A549 (cell line): ENCODE results near the gene LCN9. TPM values are rescaled to one million over a fixed set of nuclear protein-coding genes. Genes with fewer than 3 reads are reported as not detected.

Experiments
- ATAC-seq, 2 experiments: fragments of 200-7000 bp in 1 of 2; fragments of >200 bp in 1 of 2; cut with Nextera tagmentation in 1 of 2; cut with Tn5 transposase in 1 of 2; 3 replicates each; pipeline versions ENCODE4 v1.8.0 to v1.9.1; 2018 to 2020; ENCODE audit warnings: mild to moderate bottlenecking in 1 of 2, moderate library complexity in 1 of 2
- CTCF ChIA-PET: fragments of 300-600 bp; sonication (Branson Sonifier 250); formaldehyde crosslinking; extraction: SDS; loops from one replicate; lab custom pipeline; 2021; ENCODE audit warnings: antibody characterized with exemption, inconsistent platforms; lab: Yijun Ruan, JAX
- POLR2A ChIA-PET: fragments of 350-600 bp; formaldehyde crosslinking; extraction: SDS; loops from one replicate; lab custom pipeline; 2021; ENCODE audit warnings: antibody characterized with exemption, inconsistent platforms; lab: Yijun Ruan, JAX
- DNase-seq, 2 experiments: peaks; one replicate each; pipeline versions ENCODE4 v3.0.0 to v3.0.0-alpha.2; 2011 to 2016; ENCODE audit warnings: low read depth in 1 of 2, low spot score in 1 of 2
- FAIRE-seq: peaks from 2 replicates; lab custom pipeline; 2011; peaks lifted over from hg19 to GRCh38; lab: Jason Lieb, UNC
- H3K27ac ChIP-seq, 2 experiments: fragments of >200 bp; sonication (Bioruptor Twin); formaldehyde crosslinking; 3 replicates each; pipeline ENCODE4 v1.5.1; 2016 to 2017
- H3K4me1 ChIP-seq: fragments of >200 bp; sonication (Bioruptor Twin); formaldehyde crosslinking; 3 replicates; pipeline ENCODE4 v1.6.1; 2016
- H3K4me2 ChIP-seq: fragments of >200 bp; sonication (Bioruptor Twin); formaldehyde crosslinking; 3 replicates; pipeline ENCODE4 v1.6.1; 2016
- H3K4me3 ChIP-seq: fragments of >200 bp; sonication (Bioruptor Twin); formaldehyde crosslinking; 3 replicates; pipeline ENCODE4 v1.5.1; 2016
- H3K9me3 ChIP-seq: fragments of >200 bp; sonication (Bioruptor Twin); formaldehyde crosslinking; 3 replicates; pipeline ENCODE4 v1.6.1; 2016
- BHLHE40 ChIP-seq: IDR thresholded peaks from 2 replicates; pipeline ENCODE4 v1.6.1; 2012; ENCODE audit warnings: low read depth, low read length, inconsistent platforms
- CBX2 ChIP-seq: fragments of 200-600 bp; sonication (generic); IDR thresholded peaks from 2 replicates; pipeline ENCODE4 v1.6.1; 2016; ENCODE audit warnings: low read depth, mild to moderate bottlenecking, borderline replicate concordance
- CEBPB ChIP-seq, 2 experiments: fragments of >200 bp in 1 of 2; sonication (Bioruptor Twin) in 1 of 2; formaldehyde crosslinking in 1 of 2; IDR thresholded peaks; 2 replicates each; pipeline ENCODE4 v1.6.1; 2012 to 2016
- CHD2 ChIP-seq: fragments of 150-350 bp; IDR thresholded peaks from 2 replicates; pipeline ENCODE4 v1.6.1; 2014; ENCODE audit warnings: low read length; ENCODE audit not compliant: partially characterized antibody
- CHD4 ChIP-seq: fragments of 200-600 bp; sonication (generic); IDR thresholded peaks from 2 replicates; pipeline ENCODE4 v1.6.1; 2016; ENCODE audit warnings: antibody characterized with exemption, mild to moderate bottlenecking, borderline replicate concordance
- FOSB ChIP-seq: fragments of 250-450 bp; sonication (Bioruptor Pico); IDR thresholded peaks from 2 replicates; pipeline ENCODE4 v1.5.0; 2020; ENCODE audit warnings: mild to moderate bottlenecking, moderate library complexity
- HEYL ChIP-seq: fragments of 250-450 bp; sonication (Bioruptor Pico); IDR thresholded peaks from 2 replicates; pipeline ENCODE4 v1.8.0; 2021; ENCODE audit warnings: mild to moderate bottlenecking, moderate library complexity
- HOXA7 ChIP-seq: fragments of 250-450 bp; sonication (Bioruptor Pico); IDR thresholded peaks from 2 replicates; pipeline ENCODE4 v1.5.0; 2020; ENCODE audit warnings: mild to moderate bottlenecking, moderate library complexity
- HOXB13 ChIP-seq: fragments of 250-450 bp; sonication (Bioruptor Pico); IDR thresholded peaks from 2 replicates; pipeline ENCODE4 v1.5.0; 2020; ENCODE audit warnings: low read depth, mild to moderate bottlenecking, moderate library complexity
- HOXB5 ChIP-seq: fragments of 250-450 bp; sonication (Bioruptor Pico); IDR thresholded peaks from 2 replicates; pipeline ENCODE4 v1.5.0; 2020; ENCODE audit warnings: mild to moderate bottlenecking, moderate library complexity
- JUNB ChIP-seq: fragments of >200 bp; sonication (Bioruptor Twin); formaldehyde crosslinking; IDR thresholded peaks from 2 replicates; pipeline ENCODE4 v1.6.1; 2016
- MAFK ChIP-seq: fragments of 450-650 bp; IDR thresholded peaks from 2 replicates; pipeline ENCODE4 v1.6.1; 2014; ENCODE audit not compliant: partially characterized antibody
- NR3C1 ChIP-seq: fragments of >200 bp; sonication (Bioruptor Twin); formaldehyde crosslinking; IDR thresholded peaks from 3 replicates; pipeline ENCODE4 v1.6.1; 2017
- POLR2A ChIP-seq: IDR thresholded peaks from 2 replicates; pipeline ENCODE4 v1.6.1; 2012; ENCODE audit warnings: mild to moderate bottlenecking, low read length
- POLR2AphosphoS2 ChIP-seq: conservative IDR thresholded peaks from 2 replicates; pipeline ENCODE4 v1.6.1; 2012; ENCODE audit warnings: low read length, improper control_type of control experiment, inconsistent platforms
- RCOR1 ChIP-seq: fragments of 150-350 bp; IDR thresholded peaks from 2 replicates; pipeline ENCODE4 v1.6.1; 2014; ENCODE audit warnings: antibody characterized with exemption, low read length, low read depth
- ZSCAN20 ChIP-seq: fragments of 250-450 bp; sonication (Bioruptor Pico); IDR thresholded peaks from 2 replicates; pipeline ENCODE4 v1.8.0; 2022; ENCODE audit warnings: mild to moderate bottlenecking, moderate library complexity
- WGBS: methylation state at CpG from one replicate; pipeline ENCODE4 v1.1.6; 2017; ENCODE audit errors: missing lambda C conversion rate; 5-methylcytosine and 5-hydroxymethylcytosine counted together
- polyA plus RNA-seq, 4 experiments: library from polyadenylated mRNA; depleted of rRNA in 3 of 4; stranded (reverse); fragments of >200 nt; fragmentation: RNase III in 1 of 4; extraction: RNeasy Plus Mini Kit Qiagen cat#74134 plus additional on column Dnase treatment in 1 of 4; gene quantifications; 2 replicates in 3 of 4; 3 replicates in 1 of 4; pipeline ENCODE4 v1.2.3, GENCODE V29; 2011 to 2017
- TF ChIP-seq, protein P1 (sequence below): fragments of 250-450 bp; sonication (Bioruptor Pico); IDR thresholded peaks from 2 replicates; pipeline ENCODE4 v1.5.0; 2021; ENCODE audit warnings: mild to moderate bottlenecking, moderate library complexity, borderline replicate concordance
- TF ChIP-seq, protein P2 (sequence below): fragments of >200 bp; sonication (Bioruptor Twin); formaldehyde crosslinking; IDR thresholded peaks from 3 replicates; pipeline ENCODE4 v1.5.1; 2016
- TF ChIP-seq, protein P3 (sequence below): IDR thresholded peaks from 2 replicates; pipeline ENCODE4 v1.6.1; 2012
- TF ChIP-seq, protein P4 (sequence below): fragments of 450-650 bp; IDR thresholded peaks from 2 replicates; pipeline ENCODE4 v1.6.1; 2014; ENCODE audit warnings: antibody characterized with exemption
- TF ChIP-seq, protein P5 (sequence below): fragments of 150-350 bp; IDR thresholded peaks from 2 replicates; pipeline ENCODE4 v1.6.1; 2014; ENCODE audit warnings: low read depth, mild to moderate bottlenecking, low read length

LCN9 gene
- polyA plus RNA-seq, 2 of the 4 experiments (the other 2 are of a cell fraction), result not detected

DNA sequence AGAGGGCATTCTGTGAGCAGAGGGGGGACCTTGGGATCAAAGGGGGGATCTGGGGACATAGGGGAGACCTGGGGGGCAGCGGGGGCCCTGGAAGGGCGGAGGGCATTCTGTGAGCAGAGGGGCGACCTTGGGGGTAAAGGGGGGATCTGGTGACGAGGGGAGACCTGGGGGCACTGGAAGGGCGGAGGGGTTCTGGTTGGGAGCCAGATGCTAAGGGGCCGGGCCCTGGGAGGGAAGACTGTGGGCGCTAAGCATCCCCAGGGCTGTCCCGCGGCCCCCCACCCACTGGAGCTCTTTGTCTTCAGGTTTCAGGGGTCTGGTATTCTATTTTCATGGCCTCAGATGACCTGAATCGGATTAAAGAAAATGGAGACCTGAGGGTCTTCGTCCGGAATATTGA is 748 bp downstream of the LCN9 start:
- ATAC-seq (no peak), DNase-seq (no peak), FAIRE-seq (no peak)
- Histone ChIP-seq H3K9me3 (no peaks in the 10 kb centered on the region), H3K27ac (no peak overlapping the region), H3K4me2 (no peak overlapping the region), H3K4me1 (no peaks in the 10 kb centered on the region), H3K4me3 (no peak overlapping the region)
- ChIA-PET CTCF (no interaction called here), POLR2A (no interaction called here)
- 39% methylated on average over 7 of the region's 12 CpGs for WGBS
- TF ChIP-seq, protein P1, sequence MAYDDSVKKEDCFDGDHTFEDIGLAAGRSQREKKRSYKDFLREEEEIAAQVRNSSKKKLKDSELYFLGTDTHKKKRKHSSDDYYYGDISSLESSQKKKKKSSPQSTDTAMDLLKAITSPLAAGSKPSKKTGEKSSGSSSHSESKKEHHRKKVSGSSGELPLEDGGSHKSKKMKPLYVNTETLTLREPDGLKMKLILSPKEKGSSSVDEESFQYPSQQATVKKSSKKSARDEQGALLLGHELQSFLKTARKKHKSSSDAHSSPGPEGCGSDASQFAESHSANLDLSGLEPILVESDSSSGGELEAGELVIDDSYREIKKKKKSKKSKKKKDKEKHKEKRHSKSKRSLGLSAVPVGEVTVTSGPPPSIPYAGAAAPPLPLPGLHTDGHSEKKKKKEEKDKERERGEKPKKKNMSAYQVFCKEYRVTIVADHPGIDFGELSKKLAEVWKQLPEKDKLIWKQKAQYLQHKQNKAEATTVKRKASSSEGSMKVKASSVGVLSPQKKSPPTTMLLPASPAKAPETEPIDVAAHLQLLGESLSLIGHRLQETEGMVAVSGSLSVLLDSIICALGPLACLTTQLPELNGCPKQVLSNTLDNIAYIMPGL, result no peak
- TF ChIP-seq CHD4 (no peak), NR3C1 (no peak), ZSCAN20 (CRISPR knock-in tag) (no peak), POLR2A (no peak), RCOR1 (no peak), HOXB5 (no peak), POLR2AphosphoS2 (no peak), BHLHE40 (no peak), HOXA7 (CRISPR knock-in tag) (no peak), MAFK (no peak), FOSB (CRISPR knock-in tag) (no peak), CEBPB (IDR thresholded peaks at IDR 0.05) (no peak), JUNB (no peak), HEYL (no peak), CBX2 (no peak)
- TF ChIP-seq, protein P2, sequence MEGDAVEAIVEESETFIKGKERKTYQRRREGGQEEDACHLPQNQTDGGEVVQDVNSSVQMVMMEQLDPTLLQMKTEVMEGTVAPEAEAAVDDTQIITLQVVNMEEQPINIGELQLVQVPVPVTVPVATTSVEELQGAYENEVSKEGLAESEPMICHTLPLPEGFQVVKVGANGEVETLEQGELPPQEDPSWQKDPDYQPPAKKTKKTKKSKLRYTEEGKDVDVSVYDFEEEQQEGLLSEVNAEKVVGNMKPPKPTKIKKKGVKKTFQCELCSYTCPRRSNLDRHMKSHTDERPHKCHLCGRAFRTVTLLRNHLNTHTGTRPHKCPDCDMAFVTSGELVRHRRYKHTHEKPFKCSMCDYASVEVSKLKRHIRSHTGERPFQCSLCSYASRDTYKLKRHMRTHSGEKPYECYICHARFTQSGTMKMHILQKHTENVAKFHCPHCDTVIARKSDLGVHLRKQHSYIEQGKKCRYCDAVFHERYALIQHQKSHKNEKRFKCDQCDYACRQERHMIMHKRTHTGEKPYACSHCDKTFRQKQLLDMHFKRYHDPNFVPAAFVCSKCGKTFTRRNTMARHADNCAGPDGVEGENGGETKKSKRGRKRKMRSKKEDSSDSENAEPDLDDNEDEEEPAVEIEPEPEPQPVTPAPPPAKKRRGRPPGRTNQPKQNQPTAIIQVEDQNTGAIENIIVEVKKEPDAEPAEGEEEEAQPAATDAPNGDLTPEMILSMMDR, result no peak
- TF ChIP-seq, protein P3, sequence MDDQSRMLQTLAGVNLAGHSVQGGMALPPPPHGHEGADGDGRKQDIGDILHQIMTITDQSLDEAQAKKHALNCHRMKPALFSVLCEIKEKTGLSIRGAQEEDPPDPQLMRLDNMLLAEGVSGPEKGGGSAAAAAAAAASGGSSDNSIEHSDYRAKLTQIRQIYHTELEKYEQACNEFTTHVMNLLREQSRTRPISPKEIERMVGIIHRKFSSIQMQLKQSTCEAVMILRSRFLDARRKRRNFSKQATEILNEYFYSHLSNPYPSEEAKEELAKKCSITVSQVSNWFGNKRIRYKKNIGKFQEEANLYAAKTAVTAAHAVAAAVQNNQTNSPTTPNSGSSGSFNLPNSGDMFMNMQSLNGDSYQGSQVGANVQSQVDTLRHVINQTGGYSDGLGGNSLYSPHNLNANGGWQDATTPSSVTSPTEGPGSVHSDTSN, result no peak

DNA sequence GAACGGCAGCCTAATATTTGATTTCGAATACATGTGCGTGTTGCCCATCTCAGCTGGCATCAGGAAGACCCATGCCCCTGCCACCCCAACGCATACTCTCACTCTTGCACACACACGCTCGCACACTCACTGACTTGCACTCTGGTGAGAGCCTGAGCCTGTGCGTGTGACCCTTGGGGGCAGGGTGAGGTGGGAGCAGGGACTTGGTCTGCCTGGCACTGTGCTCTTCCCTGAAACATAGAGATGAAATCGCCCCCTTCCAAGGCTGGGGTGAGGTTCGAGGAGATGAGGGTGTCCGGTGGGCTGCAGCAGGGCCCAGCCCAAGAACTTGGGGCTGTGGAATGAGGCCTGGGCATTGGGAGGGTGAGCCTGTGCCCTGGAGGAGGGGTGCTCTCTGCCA is 1.2 kb downstream of the LCN9 start:
- no peak for FAIRE-seq
- WGBS, result 53% methylated on average over 10 of the region's 10 CpGs
- TF ChIP-seq JUNB (no peak), CHD2 (no peak), NR3C1 (no peak), ZSCAN20 (CRISPR knock-in tag) (no peak), HOXB13 (CRISPR knock-in tag) (no peak)
- TF ChIP-seq, protein P4, sequence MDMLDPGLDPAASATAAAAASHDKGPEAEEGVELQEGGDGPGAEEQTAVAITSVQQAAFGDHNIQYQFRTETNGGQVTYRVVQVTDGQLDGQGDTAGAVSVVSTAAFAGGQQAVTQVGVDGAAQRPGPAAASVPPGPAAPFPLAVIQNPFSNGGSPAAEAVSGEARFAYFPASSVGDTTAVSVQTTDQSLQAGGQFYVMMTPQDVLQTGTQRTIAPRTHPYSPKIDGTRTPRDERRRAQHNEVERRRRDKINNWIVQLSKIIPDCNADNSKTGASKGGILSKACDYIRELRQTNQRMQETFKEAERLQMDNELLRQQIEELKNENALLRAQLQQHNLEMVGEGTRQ, result no peak
- TF ChIP-seq, protein P3, result no peak
- TF ChIP-seq, protein P5, sequence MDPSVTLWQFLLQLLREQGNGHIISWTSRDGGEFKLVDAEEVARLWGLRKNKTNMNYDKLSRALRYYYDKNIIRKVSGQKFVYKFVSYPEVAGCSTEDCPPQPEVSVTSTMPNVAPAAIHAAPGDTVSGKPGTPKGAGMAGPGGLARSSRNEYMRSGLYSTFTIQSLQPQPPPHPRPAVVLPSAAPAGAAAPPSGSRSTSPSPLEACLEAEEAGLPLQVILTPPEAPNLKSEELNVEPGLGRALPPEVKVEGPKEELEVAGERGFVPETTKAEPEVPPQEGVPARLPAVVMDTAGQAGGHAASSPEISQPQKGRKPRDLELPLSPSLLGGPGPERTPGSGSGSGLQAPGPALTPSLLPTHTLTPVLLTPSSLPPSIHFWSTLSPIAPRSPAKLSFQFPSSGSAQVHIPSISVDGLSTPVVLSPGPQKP, result no peak
- ChIA-PET CTCF (no interaction called here), POLR2A (no interaction called here)
- no peak for DNase-seq
- Histone ChIP-seq H3K9me3 (no peaks in the 10 kb centered on the region), H3K4me2 (no peak overlapping the region), H3K4me3 (no peak overlapping the region), H3K27ac (no peak overlapping the region), H3K4me1 (no peaks in the 10 kb centered on the region)
- no peak for ATAC-seq
